GM23338 (cell line): ENCODE measurements around the gene MAST3. TPM values are rescaled to one million over a fixed set of nuclear protein-coding genes. Genes with fewer than 3 reads are reported as not detected.

Experiments used
- ATAC-seq: fragments of 200-7000 bp; cut with Tn5 transposase; 3 replicates; pipeline ENCODE4 v1.9.1; 2020
- DNase-seq: peaks from one replicate; pipeline ENCODE4 v3.0.0-alpha.2; 2015; ENCODE audit warnings: low spot score
- H2AFZ ChIP-seq: fragments of 200-600 bp; sonication (generic); 2 replicates; pipeline ENCODE4 v1.8.0; 2016; ENCODE audit warnings: antibody characterized with exemption, mild to moderate bottlenecking, moderate library complexity
- H3F3A ChIP-seq: fragments of 200-600 bp; sonication (generic); replicated peaks from 2 replicates; pipeline ENCODE4 v1.8.0; 2017; ENCODE audit warnings: antibody characterized with exemption, mixed run types, low read depth
- H3K27ac ChIP-seq: fragments of 200-600 bp; sonication (generic); 2 replicates; pipeline ENCODE4 v1.6.1; 2016; ENCODE audit warnings: low read depth
- H3K27me3 ChIP-seq: fragments of 200-600 bp; sonication (generic); 2 replicates; pipeline ENCODE4 v1.8.0; 2016; ENCODE audit warnings: mild to moderate bottlenecking, mixed run types, moderate library complexity; ENCODE audit not compliant: insufficient read depth
- H3K36me3 ChIP-seq: fragments of 200-600 bp; sonication (generic); 2 replicates; pipeline ENCODE4 v1.8.0; 2016; ENCODE audit warnings: mild to moderate bottlenecking; ENCODE audit not compliant: insufficient read depth
- H3K4me1 ChIP-seq: fragments of 200-600 bp; sonication (generic); 2 replicates; pipeline ENCODE4 v1.8.0; 2016; ENCODE audit warnings: mild to moderate bottlenecking, moderate library complexity; ENCODE audit not compliant: insufficient read depth
- H3K4me2 ChIP-seq: fragments of 200-600 bp; sonication (generic); 2 replicates; pipeline ENCODE4 v1.7.1; 2017; ENCODE audit warnings: mixed run types
- H3K4me3 ChIP-seq: fragments of 200-600 bp; sonication (generic); 2 replicates; pipeline ENCODE4 v1.6.1; 2016; ENCODE audit warnings: mixed run types
- H3K79me2 ChIP-seq: fragments of 200-600 bp; sonication (generic); replicated peaks from 2 replicates; pipeline ENCODE4 v1.8.0; 2017; ENCODE audit warnings: mild to moderate bottlenecking; ENCODE audit not compliant: insufficient read depth
- H3K9me2 ChIP-seq: fragments of 200-600 bp; sonication (generic); 2 replicates; pipeline ENCODE4 v1.8.0; 2017; ENCODE audit not compliant: insufficient read depth
- H4K20me1 ChIP-seq: fragments of 200-600 bp; sonication (generic); replicated peaks from 2 replicates; pipeline ENCODE4 v1.8.0; 2017; ENCODE audit warnings: mild to moderate bottlenecking; ENCODE audit not compliant: insufficient read depth
- H3K27ac Mint-ChIP-seq: 2 replicates; pipeline ENCODE4 v1.8.0; 2020; ENCODE audit warnings: inconsistent platforms, mild to moderate bottlenecking, moderate library complexity, mixed read lengths
- H3K27me3 Mint-ChIP-seq: 3 replicates; pipeline ENCODE4 v1.8.0; 2022; ENCODE audit warnings: low read depth, mild to moderate bottlenecking, moderate library complexity, mixed read lengths, inconsistent platforms; ENCODE audit not compliant: insufficient read depth, poor library complexity
- H3K36me3 Mint-ChIP-seq: 3 replicates; pipeline ENCODE4 v1.8.0; 2021; ENCODE audit warnings: low read depth, mild to moderate bottlenecking, inconsistent platforms, moderate library complexity, mixed read lengths
- H3K4me1 Mint-ChIP-seq: 3 replicates; pipeline ENCODE4 v1.8.0; 2020; ENCODE audit warnings: mild to moderate bottlenecking, inconsistent platforms, mixed read lengths
- H3K4me3 Mint-ChIP-seq: 3 replicates; pipeline ENCODE4 v1.8.0; 2021; ENCODE audit warnings: moderate library complexity, mild to moderate bottlenecking, inconsistent platforms, mixed read lengths
- H3K9me3 Mint-ChIP-seq: 3 replicates; pipeline ENCODE4 v1.8.0; 2020; ENCODE audit warnings: moderate library complexity, mild to moderate bottlenecking, inconsistent platforms, mixed read lengths
- CREB1 ChIP-seq: fragments of 250-450 bp; sonication (Bioruptor Pico); IDR thresholded peaks from 2 replicates; pipeline ENCODE4 v1.5.0; 2020; ENCODE audit warnings: low read depth, mild to moderate bottlenecking, moderate library complexity
- CTCF ChIP-seq, 2 experiments: fragments of 200-600 bp in 1 of 2; sonication (generic) in 1 of 2; conservative IDR thresholded peaks; 2 replicates each; pipeline versions ENCODE4 v1.5.1 to v1.6.1; 2016 to 2017; ENCODE audit warnings: antibody characterized with exemption in 2 of 2, low read depth in 2 of 2, mild to moderate bottlenecking in 2 of 2, moderate library complexity in 1 of 2
- EZH2 ChIP-seq: fragments of 200-600 bp; sonication (generic); IDR thresholded peaks from one replicate; pipeline ENCODE4 v1.8.0; 2017; ENCODE audit warnings: antibody characterized with exemption, mild to moderate bottlenecking, low read depth; ENCODE audit not compliant: unreplicated experiment
- EZH2phosphoT487 ChIP-seq: fragments of 200-600 bp; sonication (generic); IDR thresholded peaks from one replicate; pipeline ENCODE4 v1.8.1; 2018; ENCODE audit warnings: antibody characterized with exemption; ENCODE audit not compliant: unreplicated experiment
- JUNB ChIP-seq: IDR thresholded peaks from one replicate; pipeline ENCODE4 v1.6.1; 2016; ENCODE audit warnings: antibody characterized with exemption; ENCODE audit not compliant: unreplicated experiment
- NANOG ChIP-seq: IDR thresholded peaks from 2 replicates; pipeline ENCODE4 v1.6.1; 2016; ENCODE audit warnings: antibody characterized with exemption, borderline replicate concordance
- POLR2AphosphoS5 ChIP-seq: IDR thresholded peaks from 2 replicates; pipeline ENCODE4 v1.6.1; 2016; ENCODE audit warnings: antibody characterized with exemption, low read depth
- polyA plus RNA-seq: library from polyadenylated mRNA; unstranded; fragments of >200 nt; fragmentation: Nextera tagmentation; extraction: Ambion mirVana; gene quantifications from 2 replicates; pipeline ENCODE4 v1.2.1, GENCODE V29; 2016
- total RNA-seq: library from RNA; depleted of rRNA; stranded (reverse); fragments of >200 nt; shearing (Covaris generic); gene quantifications from 2 replicates; pipeline ENCODE4 v1.2.3, GENCODE V29; 2014

Gene MAST3
- total and polyA plus RNA-seq, 2 experiments from 2014 or later, result 5.6 to 8.8 TPM

DNA sequence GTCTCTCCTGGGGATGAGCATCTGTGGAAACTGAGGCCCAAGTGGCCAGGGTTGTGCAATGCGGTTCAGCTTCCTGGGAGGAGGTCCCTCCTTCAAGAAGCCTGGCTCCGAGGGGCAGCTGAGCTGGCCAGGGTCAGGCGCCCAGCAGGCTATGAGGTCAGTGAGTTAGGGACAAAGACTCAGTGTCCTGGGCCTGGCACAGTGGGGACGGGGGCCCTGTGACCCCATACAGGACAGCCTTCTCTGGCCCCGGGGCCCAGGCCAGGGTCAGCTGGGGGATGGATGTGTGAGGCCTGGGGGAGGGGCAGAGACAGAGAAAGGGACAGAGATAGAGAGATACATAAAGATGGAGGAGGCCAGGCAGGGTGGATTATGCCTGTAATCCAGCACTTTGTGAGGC is 7.9 kb upstream of the MAST3 start:
- TF ChIP-seq CREB1 (CRISPR knock-in tag), result no peak
- ATAC-seq (no peak), DNase-seq (no peak)
- Histone ChIP-seq H3F3A (no peaks in the 10 kb centered on the region), H3K4me1 (no peaks in the 10 kb centered on the region), H3K27ac (no peak overlapping the region), H4K20me1 (no peaks in the 10 kb centered on the region; the same call in 1 of the 2 replicates), H3K4me2 (no peak overlapping the region), H3K9me2 (no peaks in the 10 kb centered on the region), H3K4me3 (no peak overlapping the region), H3K79me2 (no peaks in the 10 kb centered on the region), H3K27me3 (no peaks in the 10 kb centered on the region), H2AFZ (no peak overlapping the region), H3K36me3 (no peaks in the 10 kb centered on the region)
- no peaks in the 10 kb centered on the region; the same call in 2 of the 3 replicates for H3K9me3 Mint-ChIP-seq
- H3K4me3 Mint-ChIP-seq, result no peak overlapping the region
- H3K36me3 Mint-ChIP-seq, result no peaks in the 10 kb centered on the region
- H3K4me1 Mint-ChIP-seq, result no peaks in the 10 kb centered on the region
- H3K27me3 Mint-ChIP-seq, result peaks cover 13% of the 10 kb centered on the region
- H3K27ac Mint-ChIP-seq, result no peak overlapping the region

GRCh38 chr19:18090545-18091216 is 6.9 kb upstream of the MAST3 start:
- peaks cover 16% of the 10 kb centered on the region for H3K27me3 Mint-ChIP-seq
- Histone ChIP-seq H3K9me2 (no peaks in the 10 kb centered on the region), H2AFZ (no peak overlapping the region), H3K79me2 (no peaks in the 10 kb centered on the region), H3K4me2 (no peak overlapping the region), H4K20me1 (no peaks in the 10 kb centered on the region; the same call in 1 of the 2 replicates), H3K4me1 (no peaks in the 10 kb centered on the region), H3K36me3 (no peaks in the 10 kb centered on the region), H3K4me3 (no peak overlapping the region), H3K27me3 (no peaks in the 10 kb centered on the region), H3F3A (no peaks in the 10 kb centered on the region), H3K27ac (no peak overlapping the region)
- DNase-seq (no peak), ATAC-seq (no peak)
- H3K4me1 Mint-ChIP-seq, result no peaks in the 10 kb centered on the region
- H3K36me3 Mint-ChIP-seq, result no peaks in the 10 kb centered on the region
- no peak overlapping the region for H3K27ac Mint-ChIP-seq
- TF ChIP-seq CTCF (conservative IDR thresholded peaks at IDR 0.05; ENCODE audit: low read depth in 2 of 2) (no peak), NANOG (no peak), JUNB (no peak), POLR2AphosphoS5 (no peak)
- no peak overlapping the region for H3K4me3 Mint-ChIP-seq
- H3K9me3 Mint-ChIP-seq, result no peaks in the 10 kb centered on the region; the same call in 2 of the 3 replicates

- peaks cover 16% of the 10 kb centered on the region for H3K27me3 Mint-ChIP-seq
- Histone ChIP-seq H3K79me2 (no peaks in the 10 kb centered on the region), H3K27ac (no peak overlapping the region), H2AFZ (no peak overlapping the region), H4K20me1 (no peaks in the 10 kb centered on the region; the same call in 1 of the 2 replicates), H3F3A (no peaks in the 10 kb centered on the region), H3K9me2 (no peaks in the 10 kb centered on the region), H3K36me3 (no peaks in the 10 kb centered on the region), H3K27me3 (no peaks in the 10 kb centered on the region), H3K4me1 (no peaks in the 10 kb centered on the region), H3K4me3 (no peak overlapping the region), H3K4me2 (no peak overlapping the region)
- H3K9me3 Mint-ChIP-seq, result no peaks in the 10 kb centered on the region; the same call in 2 of the 3 replicates
- DNase-seq (no peak), ATAC-seq (no peak)
- H3K4me1 Mint-ChIP-seq, result no peaks in the 10 kb centered on the region
- no peak overlapping the region for H3K4me3 Mint-ChIP-seq
- H3K36me3 Mint-ChIP-seq, result no peaks in the 10 kb centered on the region
- no peak for TF ChIP-seq EZH2phosphoT487
- no peak for TF ChIP-seq EZH2
- no peak overlapping the region for H3K27ac Mint-ChIP-seq
These were observed 6.4 kb upstream of the MAST3 start for GRCh38 chr19:18091217-18091608.
